Measurements from ENCODE around the gene HOXD1.

The HOXD1 gene

DNA sequence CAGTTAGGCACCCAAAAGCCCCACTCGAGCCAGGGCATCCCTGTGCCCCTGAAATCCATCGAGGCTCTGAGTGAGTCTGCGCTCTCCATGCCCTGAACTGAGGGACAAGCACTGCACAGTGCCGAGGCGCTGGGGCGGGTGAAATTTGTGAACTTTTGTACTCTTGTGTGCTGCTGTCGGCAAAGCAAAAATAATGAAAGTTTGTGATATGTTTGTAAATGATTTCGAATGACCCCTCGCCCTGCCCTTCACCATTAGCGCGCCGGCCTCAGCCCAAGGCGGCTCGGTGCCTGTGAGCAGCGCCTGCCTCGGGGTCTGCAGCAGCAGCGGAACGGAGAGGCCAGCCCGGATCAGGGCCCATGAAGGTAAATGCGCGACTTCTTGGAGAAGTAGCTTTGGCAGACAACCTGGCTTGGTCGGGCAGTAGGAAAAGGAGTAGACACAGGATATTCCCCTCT is 39.0 kb upstream of the HOXD1 start:
- ATAC-seq (ENCODE audit: low read depth) = no peak
- Mint-ChIP-seq H3K4me1 (no peaks in the 10 kb centered on the region), H3K9me3 (no peaks in the 10 kb centered on the region), H3K27me3 (peaks cover 20% of the 10 kb centered on the region), H3K36me3 (no peaks in the 10 kb centered on the region), H3K27ac (no peak overlapping the region), H3K4me3 (no peak overlapping the region)
- peak in 1 of 2 donors; percentile 8 for DNase-seq (ENCODE audit: low spot score in 2 of 2)

DNA sequence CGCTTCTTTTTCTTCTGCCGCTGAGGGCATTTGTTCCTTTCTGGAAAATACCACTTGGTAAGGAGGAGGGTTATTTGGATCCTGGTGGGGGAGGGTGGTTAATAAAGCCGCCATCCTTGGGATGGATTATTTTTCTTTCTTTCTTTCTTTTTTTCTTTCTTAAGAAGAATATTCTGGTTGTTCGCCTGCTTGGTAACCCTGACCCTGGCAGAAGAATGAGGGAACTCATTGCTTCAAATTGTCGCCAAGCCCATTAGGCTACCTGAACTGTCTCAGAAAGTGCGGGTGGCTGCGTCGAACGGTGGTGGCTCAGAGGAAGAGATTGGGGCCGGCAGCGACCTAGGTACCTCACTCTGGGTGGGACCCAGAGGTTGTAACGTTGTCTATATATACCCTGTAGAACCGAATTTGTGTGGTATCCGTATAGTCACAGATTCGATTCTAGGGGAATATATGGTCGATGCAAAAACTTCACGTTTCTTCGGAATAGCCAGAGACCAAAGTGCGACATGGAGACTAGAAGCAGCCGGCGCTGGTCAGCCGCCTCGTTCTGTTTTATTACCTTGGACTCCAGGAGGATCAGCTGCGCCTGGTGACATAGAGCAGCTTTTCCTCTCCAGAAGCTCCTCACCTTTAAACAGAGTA is 38.4 kb upstream of the HOXD1 start:
- H3K4me3 Mint-ChIP-seq = no peak overlapping the region
- H3K36me3 Mint-ChIP-seq = no peaks in the 10 kb centered on the region
- peaks cover 25% of the 10 kb centered on the region for H3K27me3 Mint-ChIP-seq
- DNase-seq (ENCODE audit: low spot score in 2 of 2) (peak in 1 of 2 donors; percentile 6), ATAC-seq (ENCODE audit: low read depth) (no peak)
- no peak overlapping the region for H3K27ac Mint-ChIP-seq
- no peaks in the 10 kb centered on the region for H3K9me3 Mint-ChIP-seq
- H3K4me1 Mint-ChIP-seq = no peaks in the 10 kb centered on the region

DNA sequence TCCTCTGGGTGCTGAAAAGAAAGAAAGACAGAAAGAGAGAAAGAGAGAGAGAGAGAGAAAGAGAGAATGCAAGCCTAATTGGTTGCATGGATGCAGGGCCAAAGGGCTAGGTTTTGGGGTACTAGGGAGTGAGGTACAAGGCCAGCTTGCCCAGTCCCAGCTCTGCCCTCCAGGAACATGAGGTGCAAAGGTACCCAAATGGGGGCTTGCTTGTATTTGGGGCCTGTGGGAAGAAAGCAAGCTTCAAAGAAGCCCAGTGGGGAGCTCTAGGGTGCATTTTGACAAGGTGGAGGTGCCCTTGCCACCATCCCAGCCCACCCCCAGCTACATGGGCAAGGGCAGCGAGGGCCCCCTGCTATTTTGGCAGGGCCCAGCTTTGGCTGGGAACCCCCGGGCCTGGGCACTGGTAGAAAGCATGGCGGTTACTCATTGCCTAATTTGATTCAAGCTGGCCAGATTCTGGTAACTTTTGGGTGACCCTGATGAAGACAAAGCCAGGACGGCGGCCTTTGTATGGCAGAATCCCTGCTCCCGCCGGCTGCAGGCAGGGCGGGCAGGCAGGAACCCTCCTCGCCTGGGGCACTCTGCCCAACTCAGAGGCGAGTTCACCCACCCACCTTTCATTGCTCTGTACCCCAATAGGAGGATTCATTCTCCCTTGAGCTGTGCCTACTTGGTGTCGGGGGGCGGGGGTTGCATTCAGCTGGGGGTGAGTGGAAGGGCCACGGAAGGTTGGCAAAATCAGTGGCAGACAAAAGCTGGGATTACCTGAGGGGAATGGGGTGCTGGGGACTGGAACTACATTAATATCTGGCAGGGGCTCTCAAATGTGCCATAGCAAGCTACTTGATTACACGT is 37.7 kb upstream of the HOXD1 start:
- ATAC-seq (ENCODE audit: low read depth) = no peak
- DNase-seq (ENCODE audit: low spot score in 2 of 2) = peak in 1 of 2 donors; percentile 6
- peaks cover 22% of the 10 kb centered on the region for H3K27me3 Mint-ChIP-seq
- H3K9me3 Mint-ChIP-seq = no peaks in the 10 kb centered on the region
- H3K4me1 Mint-ChIP-seq = no peaks in the 10 kb centered on the region
- H3K36me3 Mint-ChIP-seq = no peaks in the 10 kb centered on the region
- H3K27ac Mint-ChIP-seq = no peak overlapping the region
- no peak overlapping the region for H3K4me3 Mint-ChIP-seq

DNA sequence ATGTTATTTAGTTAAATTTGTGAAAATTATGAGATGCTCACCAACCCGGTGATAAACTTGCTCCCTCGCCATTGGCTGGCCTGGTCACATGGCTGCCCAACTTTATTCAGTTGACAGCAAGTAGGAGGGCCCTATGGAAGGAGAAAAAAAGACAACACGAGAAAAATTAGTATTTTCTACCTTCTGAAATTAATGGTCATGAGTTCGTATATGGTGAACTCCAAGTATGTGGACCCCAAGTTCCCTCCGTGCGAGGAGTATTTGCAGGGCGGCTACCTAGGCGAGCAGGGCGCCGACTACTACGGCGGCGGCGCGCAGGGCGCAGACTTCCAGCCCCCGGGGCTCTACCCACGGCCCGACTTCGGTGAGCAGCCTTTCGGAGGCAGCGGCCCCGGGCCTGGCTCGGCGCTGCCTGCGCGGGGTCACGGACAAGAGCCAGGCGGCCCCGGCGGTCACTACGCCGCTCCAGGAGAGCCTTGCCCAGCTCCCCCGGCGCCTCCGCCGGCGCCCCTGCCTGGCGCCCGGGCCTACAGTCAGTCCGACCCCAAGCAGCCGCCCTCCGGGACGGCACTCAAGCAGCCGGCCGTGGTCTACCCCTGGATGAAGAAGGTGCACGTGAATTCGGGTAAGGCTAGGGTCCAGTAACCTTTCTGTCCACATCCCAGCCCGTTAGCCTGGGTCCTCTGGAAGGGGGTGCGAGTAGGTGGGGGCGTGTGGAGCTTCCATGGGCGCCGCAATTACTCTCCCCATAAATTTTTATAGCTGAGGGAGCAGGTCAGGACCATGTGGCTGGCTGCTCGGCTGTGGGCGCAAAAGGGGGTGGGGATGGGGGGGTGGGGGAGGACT is 36.8 kb upstream of the HOXD1 start, which contains the start of gene HOXD4:
TSS of gene HOXD4 (plus strand) at position 109 of the 846 bp plus-strand sequence. CDS start at position 193, 84 bp downstream.
- peaks cover 22% of the 10 kb centered on the region for H3K27me3 Mint-ChIP-seq
- ATAC-seq (ENCODE audit: low read depth) (no peak), DNase-seq (ENCODE audit: low spot score in 2 of 2) (peak in 1 of 2 donors; percentile 9)
- no peaks in the 10 kb centered on the region for H3K36me3 Mint-ChIP-seq
- H3K4me1 Mint-ChIP-seq = no peaks in the 10 kb centered on the region
- H3K9me3 Mint-ChIP-seq = no peaks in the 10 kb centered on the region
- no peak within 1 kb of the TSS for H3K27ac Mint-ChIP-seq
- no peak within 1 kb of the TSS for H3K4me3 Mint-ChIP-seq

DNA sequence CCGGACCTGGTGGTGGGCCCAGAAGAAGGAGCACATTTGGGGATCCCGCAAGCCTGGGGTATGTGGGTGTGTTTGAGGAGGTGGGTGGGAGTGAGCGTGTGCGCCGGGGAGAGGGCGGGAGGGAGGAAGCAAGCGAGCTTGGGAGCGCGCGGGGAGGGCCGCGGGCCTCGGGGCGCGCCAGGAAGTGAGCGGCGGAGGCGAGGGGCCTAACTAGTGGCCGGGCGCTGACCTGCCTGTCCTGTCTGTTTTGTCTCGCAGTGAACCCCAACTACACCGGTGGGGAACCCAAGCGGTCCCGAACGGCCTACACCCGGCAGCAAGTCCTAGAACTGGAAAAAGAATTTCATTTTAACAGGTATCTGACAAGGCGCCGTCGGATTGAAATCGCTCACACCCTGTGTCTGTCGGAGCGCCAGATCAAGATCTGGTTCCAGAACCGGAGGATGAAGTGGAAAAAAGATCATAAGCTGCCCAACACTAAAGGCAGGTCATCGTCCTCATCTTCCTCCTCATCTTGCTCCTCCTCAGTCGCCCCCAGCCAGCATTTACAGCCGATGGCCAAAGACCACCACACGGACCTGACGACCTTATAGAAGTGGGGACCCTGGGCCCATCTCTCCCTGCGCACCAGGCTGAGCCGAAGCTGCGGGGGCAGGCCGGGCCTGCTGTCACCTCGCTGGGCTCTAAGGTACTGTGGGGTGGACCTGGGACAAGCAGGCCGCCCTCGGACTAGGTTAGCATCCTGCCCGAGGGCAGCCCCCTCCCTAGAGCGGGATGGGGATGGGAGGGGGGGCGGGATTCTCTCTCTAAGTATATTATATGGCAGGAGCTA is 35.9 kb upstream of the HOXD1 start:
- Mint-ChIP-seq H3K9me3 (peaks cover 2% of the 10 kb centered on the region), H3K4me1 (peaks cover 2% of the 10 kb centered on the region), H3K27me3 (peaks cover 20% of the 10 kb centered on the region), H3K27ac (no peak overlapping the region), H3K4me3 (no peak overlapping the region), H3K36me3 (peaks cover 2% of the 10 kb centered on the region)
- ATAC-seq (ENCODE audit: low read depth) (no peak), DNase-seq (ENCODE audit: low spot score in 2 of 2) (peak in 1 of 2 donors; percentile 7)

DNA sequence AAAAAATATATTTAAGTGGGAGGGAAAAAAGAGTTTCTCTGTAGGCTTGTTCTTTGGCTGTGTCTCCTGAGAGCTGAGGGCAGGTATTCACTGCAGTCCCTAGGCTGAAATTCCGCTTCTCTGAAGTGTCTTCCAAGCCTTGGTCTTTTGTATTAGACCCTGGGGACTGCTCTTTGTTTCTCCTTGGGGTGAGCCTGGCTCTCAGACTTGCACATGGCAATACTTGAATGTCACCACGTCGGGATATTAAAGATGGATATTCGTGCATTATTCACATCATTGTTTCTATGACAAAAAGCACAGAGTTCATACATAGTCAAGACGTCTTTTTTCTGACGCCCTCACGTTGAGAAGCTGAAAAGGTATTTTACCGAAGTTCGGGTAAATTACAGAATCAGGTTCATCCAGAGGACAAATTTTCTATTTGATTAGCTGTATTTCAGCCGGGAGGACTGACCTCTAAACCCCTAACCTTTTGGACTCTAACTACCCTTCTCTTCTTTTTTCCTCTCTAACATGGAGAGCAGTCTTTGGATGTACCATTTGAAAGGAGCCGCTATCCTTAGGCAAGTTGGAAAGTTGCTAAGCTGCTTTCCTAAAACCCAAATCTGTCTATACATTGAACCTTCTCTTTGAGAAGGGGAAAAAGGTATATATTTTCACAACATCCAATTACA is 33.8 kb upstream of the HOXD1 start:
- Mint-ChIP-seq H3K27ac (no peak overlapping the region), H3K9me3 (peaks cover 2% of the 10 kb centered on the region), H3K4me1 (peaks cover 5% of the 10 kb centered on the region), H3K27me3 (peaks cover 19% of the 10 kb centered on the region), H3K4me3 (no peak overlapping the region), H3K36me3 (peaks cover 2% of the 10 kb centered on the region)
- DNase-seq (ENCODE audit: low spot score in 2 of 2) (no peak), ATAC-seq (ENCODE audit: low read depth) (no peak)

DNA sequence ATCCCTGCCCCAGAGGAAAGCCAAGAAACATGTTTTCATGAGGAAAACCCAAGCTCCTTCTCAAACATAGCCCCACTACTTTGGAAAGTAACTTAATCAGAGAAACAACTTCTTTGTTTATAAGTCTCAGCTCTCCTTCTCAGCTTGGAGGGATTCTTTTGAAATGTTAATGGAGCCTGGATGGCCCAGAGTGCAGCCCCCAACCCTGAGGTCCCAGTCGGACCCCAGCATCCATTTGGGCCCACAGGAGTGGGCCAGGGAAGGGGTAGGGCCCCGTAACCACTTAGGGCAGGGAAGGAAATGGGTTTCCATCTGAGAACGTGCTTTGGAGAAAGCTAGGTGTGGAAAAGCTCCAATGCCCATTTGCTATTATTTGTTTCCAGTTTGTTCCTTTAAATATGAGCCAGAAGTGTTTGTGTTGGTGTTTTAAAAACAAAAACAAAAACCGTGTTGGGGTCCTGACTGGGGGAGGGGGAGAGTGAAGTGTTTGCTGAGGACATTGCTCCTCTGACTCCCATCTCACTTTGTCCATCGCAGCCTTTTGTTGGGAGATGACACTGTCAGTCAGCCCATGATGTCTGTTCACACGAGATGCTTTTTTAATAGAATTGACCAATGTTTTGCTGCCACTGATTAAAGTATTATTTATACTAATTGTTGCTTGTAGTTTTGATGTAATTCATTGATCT is 33.0 kb upstream of the HOXD1 start:
- Mint-ChIP-seq H3K4me3 (no peak overlapping the region), H3K36me3 (peaks cover 2% of the 10 kb centered on the region), H3K27ac (no peak overlapping the region), H3K4me1 (peaks cover 5% of the 10 kb centered on the region), H3K27me3 (peaks cover 19% of the 10 kb centered on the region), H3K9me3 (peaks cover 2% of the 10 kb centered on the region)
- ATAC-seq (ENCODE audit: low read depth) (no peak), DNase-seq (ENCODE audit: low spot score in 2 of 2) (no peak)

DNA sequence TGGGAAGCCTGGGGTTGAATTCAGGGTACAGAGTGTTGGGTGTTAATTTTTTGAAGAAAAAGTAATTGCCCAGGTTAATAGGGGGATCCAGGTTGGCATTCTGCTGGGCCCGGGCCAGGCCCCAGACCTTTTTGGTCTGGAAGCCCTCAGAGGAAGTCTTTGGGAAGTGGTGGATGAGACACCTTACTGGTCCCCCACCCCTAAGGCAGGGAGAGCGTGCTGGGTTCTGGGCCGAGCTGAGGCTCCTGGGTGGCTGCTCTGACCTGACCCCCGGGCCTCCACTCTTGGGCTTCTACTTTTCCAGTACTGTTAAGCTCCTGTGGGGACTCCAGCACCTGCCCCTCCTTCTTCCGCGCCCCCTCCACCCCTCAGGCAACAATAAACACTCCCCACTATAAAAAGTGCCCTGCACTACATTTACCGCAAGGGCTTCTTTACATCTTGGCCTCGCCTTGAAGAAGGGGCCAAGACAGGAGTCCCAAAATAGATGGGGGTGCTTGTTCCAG is 32.1 kb upstream of the HOXD1 start:
- peak in 1 of 2 donors; percentile 9 for DNase-seq (ENCODE audit: low spot score in 2 of 2)
- H3K4me3 Mint-ChIP-seq = no peak overlapping the region
- no peak for ATAC-seq (ENCODE audit: low read depth)
- H3K4me1 Mint-ChIP-seq = peaks cover 5% of the 10 kb centered on the region
- no peak overlapping the region for H3K27ac Mint-ChIP-seq
- peaks cover 2% of the 10 kb centered on the region for H3K36me3 Mint-ChIP-seq
- H3K27me3 Mint-ChIP-seq = peaks cover 19% of the 10 kb centered on the region
- H3K9me3 Mint-ChIP-seq = peaks cover 4% of the 10 kb centered on the region

DNA sequence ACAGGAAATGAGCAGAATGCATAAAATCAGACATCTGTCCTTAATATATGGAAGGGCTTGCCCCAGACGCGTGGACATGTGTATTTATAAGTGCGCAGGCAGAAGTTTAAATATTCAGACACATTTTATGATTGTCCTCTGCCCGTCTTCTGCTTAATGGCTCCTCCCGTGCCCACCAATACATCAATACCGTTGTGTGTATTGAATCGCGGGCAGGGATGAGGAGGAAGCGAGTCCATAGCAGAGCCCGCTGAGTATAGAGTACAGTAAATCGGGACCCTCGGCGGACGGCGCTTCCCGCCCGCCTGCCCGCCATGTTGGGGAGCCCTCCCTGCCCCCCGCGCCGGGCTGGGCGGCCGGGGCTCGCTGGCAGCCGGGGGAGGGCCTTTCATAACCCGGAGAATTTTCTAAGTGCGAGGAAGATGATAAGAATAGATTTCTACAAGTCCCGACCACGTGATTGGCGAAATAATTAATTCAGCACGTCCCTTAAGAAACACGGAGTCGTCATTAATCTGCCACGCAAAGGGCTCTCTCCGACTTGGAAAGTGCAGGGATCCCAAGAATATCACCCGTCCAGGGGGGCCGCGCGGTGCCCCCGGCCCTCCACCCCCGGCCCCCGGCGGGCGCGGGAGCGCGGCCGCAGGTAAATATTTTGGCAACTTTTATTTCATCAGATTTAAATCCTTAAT is 31.5 kb upstream of the HOXD1 start, which contains the start of gene HOXD3:
TSS of gene HOXD3 (plus strand) at position 501 of the 692 bp plus-strand sequence. CDS start 11,808 bp downstream, outside the sequence.
- ATAC-seq (ENCODE audit: low read depth) (no peak), DNase-seq (ENCODE audit: low spot score in 2 of 2) (peak in 1 of 2 donors; percentile 7)
- Mint-ChIP-seq H3K27ac (no peak within 1 kb of the TSS), H3K36me3 (peaks cover 2% of the 10 kb centered on the region), H3K9me3 (peaks cover 4% of the 10 kb centered on the region), H3K4me1 (peaks cover 5% of the 10 kb centered on the region), H3K27me3 (peaks cover 21% of the 10 kb centered on the region), H3K4me3 (peak within 1 kb of the TSS; percentile 48)

DNA sequence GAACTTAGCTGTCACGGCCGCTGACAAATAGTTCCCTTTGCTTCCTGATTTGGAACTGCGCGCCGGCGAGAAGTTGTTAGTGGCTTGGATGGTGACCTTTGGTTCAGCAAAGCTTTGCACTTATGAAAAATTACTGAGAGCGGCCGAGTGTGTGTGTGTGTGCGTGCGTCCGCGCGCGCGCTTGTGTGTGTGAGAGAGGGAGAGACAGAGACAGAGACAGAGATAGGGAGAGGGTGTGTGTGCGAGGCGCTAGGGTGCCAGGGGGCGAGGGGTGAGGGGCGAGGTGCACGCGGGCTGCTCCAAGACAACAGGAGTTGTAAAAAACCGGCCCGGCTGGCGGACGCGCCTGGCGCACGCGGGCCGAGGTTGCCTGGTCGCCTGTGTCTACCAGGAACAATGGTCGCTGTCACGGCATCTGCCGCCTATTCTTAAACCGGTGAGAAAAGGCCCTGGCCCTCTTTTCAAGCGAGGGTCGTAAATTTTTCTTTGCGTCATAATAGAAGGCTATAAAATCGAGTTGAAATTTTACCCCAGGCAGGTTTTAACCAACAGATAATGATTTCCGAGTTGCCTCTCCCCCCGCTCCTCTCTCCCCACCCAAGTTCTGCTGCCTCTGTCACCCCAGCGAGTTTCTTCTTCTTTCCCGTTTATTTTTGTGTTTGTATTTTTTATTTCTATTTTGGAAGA is 30.8 kb upstream of the HOXD1 start:
- DNase-seq (ENCODE audit: low spot score in 2 of 2) (no peak), ATAC-seq (ENCODE audit: low read depth) (no peak)
- Mint-ChIP-seq H3K4me1 (peaks cover 5% of the 10 kb centered on the region), H3K27ac (no peak overlapping the region), H3K4me3 (peak overlapping the region; percentile 48), H3K27me3 (peaks cover 21% of the 10 kb centered on the region), H3K9me3 (peaks cover 4% of the 10 kb centered on the region), H3K36me3 (peaks cover 2% of the 10 kb centered on the region)

DNA sequence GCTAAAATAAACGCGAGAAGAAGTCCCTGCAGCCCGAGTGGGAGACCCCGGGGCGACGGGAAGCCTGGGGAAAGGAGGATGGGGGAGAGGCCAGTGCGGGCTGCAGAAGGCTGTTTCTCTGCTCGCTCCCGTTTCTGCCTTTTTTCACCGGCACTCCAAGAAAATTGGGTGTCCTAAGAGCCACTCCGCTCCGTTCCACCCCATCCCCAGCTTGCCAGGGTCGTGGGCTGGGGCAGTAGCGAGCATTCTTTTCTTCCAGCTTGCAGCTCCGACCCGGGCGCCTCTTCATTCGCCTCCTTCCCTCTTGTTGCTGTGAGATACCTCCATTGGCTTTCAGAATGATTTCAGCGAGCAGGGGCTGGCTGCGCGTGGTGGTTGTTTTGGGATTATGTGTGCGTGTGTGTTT is 30.3 kb upstream of the HOXD1 start:
- H3K4me3 Mint-ChIP-seq = no peak overlapping the region
- DNase-seq (ENCODE audit: low spot score in 2 of 2) (peak in 1 of 2 donors; percentile 13), ATAC-seq (ENCODE audit: low read depth) (no peak)
- H3K27ac Mint-ChIP-seq = no peak overlapping the region
- peaks cover 2% of the 10 kb centered on the region for H3K36me3 Mint-ChIP-seq
- peaks cover 4% of the 10 kb centered on the region for H3K9me3 Mint-ChIP-seq
- peaks cover 24% of the 10 kb centered on the region for H3K27me3 Mint-ChIP-seq
- peaks cover 5% of the 10 kb centered on the region for H3K4me1 Mint-ChIP-seq
